Stimulated activated CD8-positive, alpha-beta memory T cell treated with anti-CD3 and anti-CD28 coated beads, Interleukin-12 subunit alpha, Interleukin-12 subunit beta, amount 100 ng/mL, for 24 hours (primary cell): ENCODE measurements around the gene TGM4.

Source experiments
- DNase-seq: peaks from one replicate; pipeline ENCODE4 v3.0.0-alpha.2; 2020; ENCODE audit errors: extremely low read depth

Gene TGM4

GRCh38 chr3:44954962-44955361 is 80.6 kb downstream of the TGM4 start:
- no peak for DNase-seq

GRCh38 chr3:44955917-44956316 is 81.5 kb downstream of the TGM4 start:
- DNase-seq = no peak

DNA sequence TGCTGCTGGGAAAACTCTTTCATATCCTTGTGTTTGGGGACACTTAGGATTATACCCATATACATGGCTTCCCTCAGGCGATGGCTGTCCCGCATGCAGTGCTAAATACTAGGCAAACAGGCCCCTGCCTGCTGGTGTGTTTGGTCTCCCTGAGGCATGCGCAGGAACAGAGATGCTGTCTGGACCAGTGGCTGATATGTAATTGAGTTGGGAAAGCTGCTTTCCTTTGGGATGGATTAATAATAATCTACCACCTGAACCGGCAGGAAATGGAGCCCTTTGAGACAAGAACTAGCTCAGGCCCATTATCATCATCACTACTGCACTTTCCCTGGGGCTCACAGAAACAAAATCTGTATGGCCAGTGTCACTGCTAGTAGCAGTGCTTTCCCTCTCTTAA is 83.6 kb downstream of the TGM4 start:
- DNase-seq = no peak

GRCh38 chr3:44958386-44958785 is 84.0 kb downstream of the TGM4 start:
- DNase-seq = no peak

GRCh38 chr3:44960387-44961026 is 86.1 kb downstream of the TGM4 start:
- DNase-seq = no peak

DNA sequence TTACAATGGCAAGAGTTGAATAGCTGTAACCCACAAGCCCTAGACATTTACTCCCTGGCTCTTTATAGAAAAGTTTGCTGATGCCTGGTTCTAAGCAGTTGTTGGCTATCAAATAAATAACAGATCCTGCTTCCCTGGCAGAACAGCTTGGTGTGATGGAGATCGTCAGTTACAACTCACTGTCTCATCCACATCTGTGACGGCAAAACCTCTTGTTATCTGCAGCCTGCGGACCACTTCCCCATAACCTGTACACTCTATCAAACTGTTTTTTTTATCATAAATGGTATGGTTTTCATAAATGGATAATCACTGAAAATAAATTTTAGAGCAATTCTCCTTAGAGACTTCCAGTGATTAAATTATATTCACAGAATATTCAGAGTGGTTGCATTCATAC is 87.5 kb downstream of the TGM4 start:
- DNase-seq = no peak

DNA sequence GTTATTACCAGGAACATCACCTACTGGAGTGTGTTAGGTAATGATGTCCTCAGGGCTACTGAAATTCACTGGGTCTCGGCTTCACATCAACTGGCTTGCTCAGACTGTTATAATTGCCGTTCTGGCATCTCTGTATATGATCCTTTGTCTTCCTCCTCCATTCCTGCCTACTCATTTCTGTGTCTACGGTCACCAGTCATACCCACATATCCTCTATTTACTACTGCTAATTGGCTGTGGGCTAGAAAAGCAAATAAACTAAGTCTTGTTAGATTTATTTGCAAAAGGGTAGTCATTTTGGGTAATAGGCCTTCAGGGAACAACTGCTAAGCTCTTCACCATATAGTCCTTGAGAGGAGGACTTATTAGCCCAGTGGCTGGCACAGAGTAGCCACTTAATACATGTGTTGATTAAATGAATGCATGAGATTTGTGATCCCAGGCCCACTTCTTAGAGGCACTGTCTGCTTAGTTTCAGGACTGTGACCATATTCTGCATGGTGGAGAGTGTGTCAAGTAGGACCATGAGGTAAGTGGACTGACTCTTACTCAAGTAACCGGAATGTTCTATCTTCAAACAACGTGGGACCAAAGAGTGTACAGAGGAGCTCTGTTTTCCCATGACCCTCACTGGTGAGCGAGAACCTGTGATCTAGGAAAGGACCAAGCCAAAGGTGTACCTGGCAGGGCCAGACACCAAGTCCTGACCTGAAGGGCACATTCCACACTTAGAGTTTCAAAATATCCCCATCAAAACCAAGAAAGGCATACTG is 88.4 kb downstream of the TGM4 start:
- DNase-seq = no peak

DNA sequence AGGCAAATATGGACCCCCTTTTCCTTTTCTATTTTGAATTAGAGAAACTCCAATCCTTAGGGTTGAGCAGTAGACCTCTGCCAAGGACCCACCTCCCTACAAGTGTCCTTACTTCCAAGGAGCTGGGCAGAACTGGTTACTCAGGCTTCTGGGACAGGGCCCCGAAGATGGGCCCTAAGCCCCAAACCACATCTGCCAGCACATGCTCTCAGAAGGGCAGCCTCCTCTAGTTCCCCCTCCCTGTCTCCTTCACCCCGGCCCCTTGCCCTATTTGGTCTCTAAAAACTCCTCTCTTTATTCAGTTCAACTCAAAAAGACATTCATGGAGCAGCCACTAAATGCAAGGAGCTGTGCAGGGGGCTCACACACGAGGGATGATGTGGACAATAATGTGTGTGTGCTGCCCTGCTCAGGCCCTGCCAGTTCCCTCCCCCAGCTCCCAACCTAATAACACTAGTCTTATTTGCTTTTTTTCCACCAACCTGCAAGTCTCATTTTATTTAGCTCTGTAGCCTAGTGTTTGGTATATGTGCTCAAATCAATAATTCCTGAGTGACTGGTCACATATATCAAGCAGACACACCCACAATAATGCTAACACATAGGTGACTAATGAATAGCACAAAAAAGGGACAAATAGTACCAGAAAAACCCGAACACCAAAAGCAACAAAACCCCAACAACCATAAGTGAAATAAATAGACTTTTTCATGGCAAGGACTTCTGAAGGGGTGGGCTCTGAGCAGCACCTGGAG is 89.3 kb downstream of the TGM4 start:
- no peak for DNase-seq
